ENCODE results near the gene ZIC2.
"Not testable (repeated sequence)": the region's sequence is repeated elsewhere in the genome, so short reads cannot be mapped to it uniquely, and the experiment has no call there.

The ZIC2 gene

DNA sequence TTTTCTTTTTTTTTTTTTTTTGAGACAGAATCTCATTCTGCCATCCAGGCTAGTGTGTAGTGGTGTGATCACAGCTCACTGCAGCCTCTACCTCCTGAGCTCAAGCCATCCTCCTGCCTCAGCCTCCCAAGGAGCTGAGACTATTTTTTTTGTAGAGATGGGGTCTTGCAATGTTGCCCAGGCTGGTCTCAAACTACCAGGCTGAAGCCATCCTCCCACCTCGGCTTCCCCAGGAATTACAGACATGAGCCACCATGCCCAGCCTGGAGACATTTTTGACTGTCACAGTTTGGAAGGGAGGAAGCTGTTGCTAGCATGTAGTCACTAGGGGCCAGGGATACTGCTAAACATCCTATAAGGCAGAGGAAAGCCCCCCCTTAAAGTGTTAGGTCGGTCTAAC lies 33.9 kb upstream of the ZIC2 start:
- H3K4me3 ChIP-seq = no peak overlapping the region
- H3K9ac ChIP-seq (ENCODE audit: insufficient read length) = no peak overlapping the region
- no peak overlapping the region for H3K27ac ChIP-seq
- no peak for DNase-seq (ENCODE audit: low read depth, low spot score)
- no peaks in the 10 kb centered on the region for H3K9me3 ChIP-seq (ENCODE audit: low read depth, low read length)
- no peaks in the 10 kb centered on the region for H3K36me3 ChIP-seq (ENCODE audit: insufficient read depth, low read length)
- TF ChIP-seq EZH2 (IDR thresholded peaks at IDR 0.05) (no peak), FOXP2 (optimal IDR thresholded peaks at IDR 0.05; ENCODE audit: control extremely low read depth, extremely low read length, insufficient read depth) (no peak), POLR2AphosphoS5 (IDR thresholded peaks at IDR 0.05; ENCODE audit: borderline replicate concordance, low read depth, low read length) (no peak)

- H3K36me3 ChIP-seq (ENCODE audit: insufficient read depth, low read length) = no peaks in the 10 kb centered on the region
- no peak overlapping the region for H3K9ac ChIP-seq (ENCODE audit: insufficient read length)
- no peak for DNase-seq (ENCODE audit: low read depth, low spot score)
- no peak for TF ChIP-seq POLR2AphosphoS5 (IDR thresholded peaks at IDR 0.05; ENCODE audit: borderline replicate concordance, low read depth, low read length)
- no peak for TF ChIP-seq FOXP2 (optimal IDR thresholded peaks at IDR 0.05; ENCODE audit: control extremely low read depth, extremely low read length, insufficient read depth)
- no peak for TF ChIP-seq EZH2 (IDR thresholded peaks at IDR 0.05)
- H3K4me3 ChIP-seq = no peak overlapping the region
- H3K9me3 ChIP-seq (ENCODE audit: low read depth, low read length) = no peaks in the 10 kb centered on the region
- H3K27ac ChIP-seq = no peak overlapping the region
These were observed 33.2 kb upstream of the ZIC2 start for GRCh38 chr13:99948411-99948810.

- H3K9ac ChIP-seq (ENCODE audit: insufficient read length) = peak overlapping the region; percentile 69
- DNase-seq (ENCODE audit: low read depth, low spot score) = no peak
- no peaks in the 10 kb centered on the region for H3K9me3 ChIP-seq (ENCODE audit: low read depth, low read length)
- no peaks in the 10 kb centered on the region for H3K36me3 ChIP-seq (ENCODE audit: insufficient read depth, low read length)
- H3K4me3 ChIP-seq = peak overlapping the region; percentile 66
- H3K27ac ChIP-seq = peak overlapping the region; percentile 97
- TF ChIP-seq POLR2AphosphoS5 (IDR thresholded peaks at IDR 0.05; ENCODE audit: borderline replicate concordance, low read depth, low read length) (no peak), FOXP2 (optimal IDR thresholded peaks at IDR 0.05; ENCODE audit: control extremely low read depth, extremely low read length, insufficient read depth) (no peak), EZH2 (IDR thresholded peaks at IDR 0.05) (no peak)
These were observed 32.5 kb upstream of the ZIC2 start for GRCh38 chr13:99948907-99949678.

GRCh38 chr13:99949679-99950413 lies 31.7 kb upstream of the ZIC2 start:
- Histone ChIP-seq H3K9me3 (ENCODE audit: low read depth, low read length) (no peaks in the 10 kb centered on the region), H3K9ac (ENCODE audit: insufficient read length) (peak overlapping the region; percentile 69), H3K27ac (peak overlapping the region; percentile 97), H3K36me3 (ENCODE audit: insufficient read depth, low read length) (no peaks in the 10 kb centered on the region), H3K4me3 (peak overlapping the region; percentile 66)
- TF ChIP-seq POLR2AphosphoS5 (IDR thresholded peaks at IDR 0.05; ENCODE audit: borderline replicate concordance, low read depth, low read length) (no peak), FOXP2 (optimal IDR thresholded peaks at IDR 0.05; ENCODE audit: control extremely low read depth, extremely low read length, insufficient read depth) (no peak), EZH2 (IDR thresholded peaks at IDR 0.05) (no peak)
- no peak for DNase-seq (ENCODE audit: low read depth, low spot score)

- DNase-seq (ENCODE audit: low read depth, low spot score); H3K9ac ChIP-seq (ENCODE audit: insufficient read length); H3K4me3 ChIP-seq; H3K27ac ChIP-seq; H3K36me3 ChIP-seq (ENCODE audit: insufficient read depth, low read length); H3K9me3 ChIP-seq (ENCODE audit: low read depth, low read length): not testable (repeated sequence)
These were observed 29.9 kb upstream of the ZIC2 start for GRCh38 chr13:99951666-99952065.

- Histone ChIP-seq H3K9me3 (ENCODE audit: low read depth, low read length) (no peaks in the 10 kb centered on the region), H3K36me3 (ENCODE audit: insufficient read depth, low read length) (no peaks in the 10 kb centered on the region), H3K4me3 (no peak overlapping the region), H3K27ac (peak overlapping the region; percentile 16; the same call in 1 of the 2 replicates), H3K9ac (ENCODE audit: insufficient read length) (no peak overlapping the region)
- no peak for DNase-seq (ENCODE audit: low read depth, low spot score)
- TF ChIP-seq EZH2 (IDR thresholded peaks at IDR 0.05) (no peak), POLR2AphosphoS5 (IDR thresholded peaks at IDR 0.05; ENCODE audit: borderline replicate concordance, low read depth, low read length) (no peak), FOXP2 (optimal IDR thresholded peaks at IDR 0.05; ENCODE audit: control extremely low read depth, extremely low read length, insufficient read depth) (no peak)
These were observed 28.3 kb upstream of the ZIC2 start for GRCh38 chr13:99953138-99953755.

DNA sequence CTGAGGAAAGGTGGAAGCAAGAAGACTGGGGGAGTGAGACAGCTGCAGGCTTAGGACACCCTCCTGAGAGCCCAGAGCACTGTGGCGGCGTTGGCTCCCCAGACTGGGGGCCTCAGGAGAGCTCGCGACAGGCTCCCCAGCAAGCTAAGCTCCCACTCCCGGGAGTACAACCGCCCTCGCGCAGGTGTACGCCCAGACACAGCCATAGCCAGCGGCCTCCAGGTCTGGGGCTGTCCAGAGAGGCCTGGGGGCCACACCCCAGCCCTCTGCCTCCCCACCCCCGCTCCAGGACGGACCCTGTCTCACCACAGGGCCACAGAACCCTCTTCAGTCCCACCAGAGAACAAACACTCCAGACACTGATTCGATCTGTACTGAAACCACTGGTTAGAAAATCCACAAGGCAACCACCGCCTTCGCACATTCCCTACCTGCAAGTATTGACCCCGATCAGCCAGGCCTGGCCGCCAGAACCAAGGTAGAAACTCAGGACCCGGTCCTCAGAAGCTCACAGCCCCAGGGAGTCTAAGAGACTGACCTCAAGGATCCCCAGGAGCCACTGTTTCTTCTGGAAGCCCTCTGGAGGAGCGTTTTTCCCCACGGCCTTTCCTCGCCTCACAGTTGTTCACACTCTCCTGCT lies 26.4 kb upstream of the ZIC2 start:
- no peak for DNase-seq (ENCODE audit: low read depth, low spot score)
- TF ChIP-seq EZH2 (IDR thresholded peaks at IDR 0.05) (no peak), FOXP2 (optimal IDR thresholded peaks at IDR 0.05; ENCODE audit: control extremely low read depth, extremely low read length, insufficient read depth) (no peak), POLR2AphosphoS5 (IDR thresholded peaks at IDR 0.05; ENCODE audit: borderline replicate concordance, low read depth, low read length) (no peak)
- Histone ChIP-seq H3K9ac (ENCODE audit: insufficient read length) (peak overlapping the region; percentile 47), H3K9me3 (ENCODE audit: low read depth, low read length) (no peaks in the 10 kb centered on the region), H3K36me3 (ENCODE audit: insufficient read depth, low read length) (no peaks in the 10 kb centered on the region), H3K27ac (no peak overlapping the region), H3K4me3 (peak overlapping the region; percentile 82)

Data from SK-N-MC (cell line).